Endothelial cell of umbilical vein (primary cell): ENCODE measurements around the gene TATDN3.

Source experiments
- EZH2 ChIP-seq: IDR thresholded peaks from 2 replicates; pipeline ENCODE4 v1.6.1; 2012; ENCODE audit warnings: borderline replicate concordance, low read depth, mild to moderate bottlenecking, moderate library complexity, low read length, inconsistent platforms; ENCODE audit not compliant: severe bottlenecking
- FOS ChIP-seq: IDR thresholded peaks from 2 replicates; pipeline ENCODE4 v1.6.1; 2011; ENCODE audit warnings: mild to moderate bottlenecking, low read length, moderate library complexity, borderline replicate concordance; ENCODE audit not compliant: insufficient read depth
- GATA2 ChIP-seq: IDR thresholded peaks from 2 replicates; pipeline ENCODE4 v1.7.0; 2011; ENCODE audit warnings: low read depth, mild to moderate bottlenecking, moderate library complexity, mixed read lengths, low read length; ENCODE audit not compliant: insufficient read length, insufficient read depth
- JUN ChIP-seq: IDR thresholded peaks from 2 replicates; pipeline ENCODE4 v1.6.1; 2011; ENCODE audit warnings: borderline replicate concordance, low read depth; ENCODE audit not compliant: insufficient read length, insufficient read depth
- MYC ChIP-seq: IDR thresholded peaks from one replicate; pipeline ENCODE4 v1.6.1; 2011; ENCODE audit warnings: mild to moderate bottlenecking, low read depth, low read length
- POLR2A ChIP-seq: IDR thresholded peaks from 2 replicates; pipeline ENCODE4 v1.6.1; 2012; ENCODE audit warnings: low read depth, mild to moderate bottlenecking, control low read depth, low read length
- POLR2AphosphoS5 ChIP-seq: IDR thresholded peaks from 2 replicates; pipeline ENCODE4 v1.6.1; 2012; ENCODE audit warnings: low read depth, mild to moderate bottlenecking, control low read depth, low read length, moderate library complexity; ENCODE audit not compliant: insufficient read depth
- TF ChIP-seq, protein P1 (sequence below), 2 donors: IDR thresholded peaks; 1 replicate in 1 of 2; 2 replicates in 1 of 2; pipeline ENCODE4 v1.5.1; 2011; ENCODE audit warnings: low read length in 2 of 2, mild to moderate bottlenecking in 2 of 2, moderate library complexity in 2 of 2, control low read depth in 1 of 2, inconsistent platforms in 1 of 2, low read depth in 1 of 2; ENCODE audit not compliant: insufficient read depth in 1 of 2; ENCODE audit errors: extremely low read depth in 1 of 2
- TF ChIP-seq, protein P2 (sequence below): IDR thresholded peaks from 2 replicates; pipeline ENCODE4 v1.6.1; 2011; ENCODE audit not compliant: insufficient read depth, insufficient read length

DNA sequence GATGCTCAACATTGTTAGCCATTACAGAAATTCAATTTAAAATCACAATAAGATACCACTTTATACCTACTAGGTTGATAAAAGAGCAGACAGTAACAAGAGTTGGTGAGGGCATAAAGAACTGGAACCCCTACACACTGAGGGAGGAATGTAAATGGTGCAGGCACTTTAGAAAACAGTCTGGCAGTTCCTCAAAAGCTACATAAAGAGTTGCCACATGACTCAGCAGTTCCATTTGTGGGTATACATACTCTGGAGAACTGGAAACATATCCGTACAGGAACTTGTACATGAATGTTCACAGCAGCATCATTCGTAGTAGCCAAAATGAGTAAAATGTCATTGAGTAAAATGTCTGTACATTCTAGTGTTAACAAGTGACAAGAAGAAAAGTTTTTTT lies 17.1 kb upstream of the TATDN3 start:
- TF ChIP-seq, protein P1, sequence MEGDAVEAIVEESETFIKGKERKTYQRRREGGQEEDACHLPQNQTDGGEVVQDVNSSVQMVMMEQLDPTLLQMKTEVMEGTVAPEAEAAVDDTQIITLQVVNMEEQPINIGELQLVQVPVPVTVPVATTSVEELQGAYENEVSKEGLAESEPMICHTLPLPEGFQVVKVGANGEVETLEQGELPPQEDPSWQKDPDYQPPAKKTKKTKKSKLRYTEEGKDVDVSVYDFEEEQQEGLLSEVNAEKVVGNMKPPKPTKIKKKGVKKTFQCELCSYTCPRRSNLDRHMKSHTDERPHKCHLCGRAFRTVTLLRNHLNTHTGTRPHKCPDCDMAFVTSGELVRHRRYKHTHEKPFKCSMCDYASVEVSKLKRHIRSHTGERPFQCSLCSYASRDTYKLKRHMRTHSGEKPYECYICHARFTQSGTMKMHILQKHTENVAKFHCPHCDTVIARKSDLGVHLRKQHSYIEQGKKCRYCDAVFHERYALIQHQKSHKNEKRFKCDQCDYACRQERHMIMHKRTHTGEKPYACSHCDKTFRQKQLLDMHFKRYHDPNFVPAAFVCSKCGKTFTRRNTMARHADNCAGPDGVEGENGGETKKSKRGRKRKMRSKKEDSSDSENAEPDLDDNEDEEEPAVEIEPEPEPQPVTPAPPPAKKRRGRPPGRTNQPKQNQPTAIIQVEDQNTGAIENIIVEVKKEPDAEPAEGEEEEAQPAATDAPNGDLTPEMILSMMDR (IDR thresholded peaks at IDR 0.05; ENCODE audit: extremely low read depth in 1 of 2, insufficient read depth in 1 of 2, low read depth in 1 of 2, low read length in 2 of 2) = no peak
- TF ChIP-seq POLR2A = no peak
- TF ChIP-seq EZH2 = no peak
- no peak for TF ChIP-seq POLR2AphosphoS5
- TF ChIP-seq FOS = no peak
- no peak for TF ChIP-seq MYC
- TF ChIP-seq GATA2 = no peak
- TF ChIP-seq, protein P2, sequence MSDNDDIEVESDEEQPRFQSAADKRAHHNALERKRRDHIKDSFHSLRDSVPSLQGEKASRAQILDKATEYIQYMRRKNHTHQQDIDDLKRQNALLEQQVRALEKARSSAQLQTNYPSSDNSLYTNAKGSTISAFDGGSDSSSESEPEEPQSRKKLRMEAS = no peak
- TF ChIP-seq JUN = no peak
